Left kidney (tissue), 8 donors: ENCODE results near the gene KRT83. TPM values are rescaled to one million over a fixed set of nuclear protein-coding genes. Genes with fewer than 3 reads are reported as not detected.

Experiments
- DNase-seq: peaks from one replicate; pipeline ENCODE4 v3.0.0-alpha.2; 2013
- long read RNA-seq, 8 donors: transcript quantifications; one replicate each; lab custom pipeline, GENCODE V29; 2026
- polyA plus RNA-seq: library from polyadenylated mRNA; unstranded; fragments of 120-200 nt; gene quantifications from one replicate; pipeline ENCODE4 v1.2.1, GENCODE V29; 2013; ENCODE audit not compliant: insufficient read length

Gene KRT83
- polyA plus RNA-seq = not detected
- long read RNA-seq, donor 1 = 0 reads
- long read RNA-seq, donor 2 = 0 reads
- long read RNA-seq, donor 3 = 0 reads
- long read RNA-seq, donor 4 = 0 reads
- long read RNA-seq, donor 5 = 0 reads
- long read RNA-seq, donor 6 = 0 reads
- long read RNA-seq, donor 7 = 0 reads
- long read RNA-seq, donor 8 = 0 reads

DNA sequence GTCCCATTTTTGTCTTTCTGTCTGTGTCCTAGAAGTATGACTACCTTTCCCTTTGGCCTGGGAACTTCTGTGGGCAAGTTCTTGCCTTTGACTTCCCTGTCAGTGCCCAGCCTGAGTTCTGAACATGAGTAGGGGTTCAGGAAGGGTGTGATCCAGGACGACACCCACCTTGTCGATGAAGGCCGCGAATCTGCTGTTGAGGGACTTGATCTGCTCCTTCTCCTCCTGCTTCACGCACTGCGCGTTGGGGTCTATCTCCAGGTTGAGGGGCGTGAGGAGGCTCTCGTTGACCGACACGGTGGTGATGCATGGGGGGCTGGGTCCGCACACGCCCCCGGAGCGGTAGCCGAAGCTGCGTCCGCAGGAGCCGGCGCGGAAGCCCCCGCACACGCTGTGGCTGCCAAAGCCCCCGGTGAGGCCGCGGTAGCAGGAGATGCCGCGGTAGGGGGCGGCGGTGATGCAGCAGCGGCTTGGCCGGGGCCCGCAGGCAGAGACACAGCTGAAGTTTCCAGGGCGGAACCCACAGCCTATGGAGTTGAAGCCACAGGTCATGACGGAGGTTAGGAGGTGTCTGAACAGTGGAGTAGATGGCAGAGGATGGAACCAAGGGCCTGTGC lies at the start of gene KRT83:
Gene KRT83 (minus strand): TSS at position 615 of the 617 bp plus-strand sequence. CDS start 63 bp downstream, at position 552.
- DNase-seq = no peak

DNA sequence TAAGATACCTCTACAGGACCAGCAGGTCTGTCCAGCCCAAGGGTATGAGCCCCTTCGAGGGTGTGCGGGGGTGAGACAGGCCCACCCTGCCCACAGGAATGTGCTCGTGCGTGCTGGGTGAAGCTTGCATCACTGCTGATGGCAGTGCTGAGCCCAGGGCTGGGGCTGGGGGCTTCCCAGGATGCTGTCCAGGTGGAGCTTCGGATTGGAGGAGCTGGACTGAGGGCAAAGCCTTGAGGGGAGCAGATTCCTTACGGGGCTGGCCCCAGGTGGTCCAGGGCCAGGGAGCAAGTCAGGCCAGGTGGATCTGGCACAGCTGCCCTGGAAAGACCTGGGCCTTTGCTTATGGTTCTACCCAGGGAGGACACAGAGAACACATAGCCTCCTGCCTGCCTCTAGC lies 48.6 kb upstream of the KRT83 start:
- no peak for DNase-seq

DNA sequence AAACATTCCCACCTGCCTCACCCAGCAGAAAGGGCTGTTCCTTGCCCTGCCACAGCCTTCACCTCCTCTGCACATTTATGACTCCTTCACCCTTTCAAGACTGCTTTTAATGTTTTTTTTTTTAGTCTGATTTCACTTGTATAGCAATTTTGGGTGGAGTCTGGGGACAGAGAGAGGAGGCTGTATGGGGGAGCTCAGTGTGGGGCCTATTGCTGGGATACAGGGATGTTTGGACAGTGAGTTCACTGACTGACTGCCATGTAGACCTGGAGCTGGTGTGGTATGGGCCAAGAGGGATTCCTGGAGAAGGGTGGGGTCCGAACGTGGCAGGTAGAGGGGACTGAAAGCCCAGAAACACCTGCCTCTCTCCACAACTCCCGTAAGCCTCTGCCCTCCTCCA lies 48.0 kb upstream of the KRT83 start:
- no peak for DNase-seq

DNA sequence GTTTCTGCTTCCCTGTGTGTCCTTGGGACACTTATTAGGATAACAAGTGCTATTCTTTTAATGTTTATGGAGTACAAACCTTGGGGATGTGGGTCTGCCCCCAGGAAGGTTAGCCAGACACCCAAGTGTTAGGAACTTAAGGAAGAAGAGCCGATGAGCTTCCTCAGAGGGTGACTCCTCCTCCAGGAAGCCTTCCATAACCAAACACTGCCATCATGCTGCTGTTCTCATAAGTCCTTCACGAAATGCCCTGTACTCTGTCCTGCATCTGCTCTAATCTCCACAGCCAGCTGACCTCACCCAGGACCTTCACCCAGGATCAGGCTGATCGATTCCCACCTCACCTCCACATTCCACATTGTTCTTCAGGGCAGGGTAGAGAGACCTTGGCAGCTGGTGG lies 47.3 kb upstream of the KRT83 start:
- no peak for DNase-seq

DNA sequence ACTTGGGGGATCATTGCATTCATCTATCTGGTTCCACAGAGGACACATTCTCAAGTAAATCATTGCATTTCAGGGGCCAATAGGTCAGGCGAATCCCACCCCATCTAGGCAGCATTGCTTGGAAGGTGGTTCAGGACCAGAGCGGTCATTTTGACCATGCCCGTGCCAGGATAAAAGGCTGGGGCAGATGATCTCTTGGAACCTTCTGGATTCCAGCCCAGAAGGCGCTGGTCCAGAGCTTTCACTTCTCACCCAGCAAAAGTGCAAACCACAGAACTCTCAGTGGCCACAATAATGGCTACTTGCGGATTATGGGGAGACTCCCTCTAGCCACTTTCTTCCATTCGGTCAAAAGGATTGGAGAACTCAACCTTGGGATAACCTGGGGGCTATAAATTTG lies 46.7 kb upstream of the KRT83 start:
- no peak for DNase-seq

DNA sequence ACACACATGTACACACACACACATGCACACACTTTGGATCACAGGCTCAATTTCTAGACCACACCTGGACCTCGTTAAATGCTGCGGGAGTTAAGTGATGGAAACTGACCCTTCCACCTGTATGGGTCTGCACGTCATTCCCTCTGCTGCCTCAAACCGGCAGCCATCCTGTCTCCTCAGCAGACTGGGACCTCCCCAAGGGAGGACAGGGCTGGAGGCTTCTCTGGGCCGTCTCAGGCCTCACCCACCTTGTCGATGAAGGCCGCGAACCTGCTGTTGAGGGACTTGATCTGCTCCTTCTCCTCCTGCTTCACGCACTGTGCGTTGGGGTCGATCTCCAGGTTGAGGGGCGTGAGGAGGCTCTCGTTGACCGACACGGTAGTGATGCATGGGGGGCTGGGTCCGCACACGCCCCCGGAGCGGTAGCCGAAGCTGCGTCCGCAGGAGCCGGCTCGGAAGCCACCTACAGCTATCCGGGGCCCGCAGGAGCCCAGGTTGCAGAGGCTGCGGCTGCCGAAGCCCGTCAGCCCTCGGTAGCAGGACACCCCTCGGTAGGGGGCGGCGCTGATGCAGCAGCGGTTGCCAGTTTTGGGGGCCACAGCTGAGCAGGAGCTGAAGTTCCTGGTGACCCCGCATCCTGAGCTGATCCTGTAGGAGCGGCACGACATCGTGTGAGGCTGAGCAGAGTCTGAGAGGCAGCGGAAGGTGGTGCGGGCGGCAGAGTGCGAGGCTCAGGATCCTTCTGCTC lies 45.7 kb upstream of the KRT83 start, which contains the start of gene KRT85:
Gene KRT85 (minus strand): TSS at position 744 of the 748 bp plus-strand sequence. CDS start 76 bp downstream, at position 668.
- DNase-seq = no peak

DNA sequence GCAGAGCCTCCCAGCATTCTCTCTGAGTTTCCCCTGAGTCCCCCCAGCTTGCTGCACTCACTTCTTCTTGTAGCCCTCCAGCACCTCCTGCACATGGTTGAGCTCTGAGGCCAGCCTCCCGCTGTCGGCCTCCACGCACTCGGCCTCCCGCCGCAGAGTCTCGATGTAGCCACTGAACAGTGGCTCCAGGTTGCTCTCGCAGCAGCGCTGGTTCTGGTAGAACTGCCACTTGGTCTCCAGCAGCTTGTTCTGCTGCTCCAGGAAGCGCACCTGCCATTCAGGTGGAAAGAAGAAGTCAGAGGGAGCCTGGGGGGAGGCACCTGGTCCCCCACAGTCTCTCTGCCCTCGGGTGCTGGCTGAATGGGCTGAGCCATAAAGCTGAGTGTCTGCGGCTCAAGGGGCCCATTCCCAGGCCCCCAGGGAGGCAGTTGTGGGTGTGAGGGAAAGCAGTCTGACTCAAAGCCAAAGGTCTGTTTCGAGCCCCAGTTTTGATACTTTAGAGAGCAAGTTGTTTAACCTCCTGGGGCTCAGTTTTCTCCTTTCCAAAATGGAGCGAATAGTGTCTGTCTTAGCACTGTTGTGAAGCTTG lies 43.8 kb upstream of the KRT83 start:
- DNase-seq = no peak

DNA sequence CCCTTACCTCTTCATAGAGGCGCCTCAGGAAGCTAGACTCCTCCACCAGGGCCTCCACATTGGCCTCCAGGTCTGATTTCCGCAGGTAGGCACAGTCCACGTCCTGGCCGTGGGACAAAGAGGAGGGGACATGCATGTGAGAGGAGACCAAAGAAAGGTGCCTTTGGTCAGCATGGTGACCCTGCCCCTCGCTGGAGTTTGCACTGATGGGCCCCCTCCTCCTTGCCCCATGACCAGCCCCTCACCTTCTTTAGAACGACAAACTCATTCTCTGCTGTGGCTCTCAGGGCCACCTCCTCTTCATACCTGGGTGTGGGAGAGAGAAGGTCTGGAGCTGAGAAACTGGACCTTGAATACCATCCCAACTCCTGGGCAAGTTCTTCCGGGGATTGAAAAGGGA lies 42.9 kb upstream of the KRT83 start:
- DNase-seq = no peak

DNA sequence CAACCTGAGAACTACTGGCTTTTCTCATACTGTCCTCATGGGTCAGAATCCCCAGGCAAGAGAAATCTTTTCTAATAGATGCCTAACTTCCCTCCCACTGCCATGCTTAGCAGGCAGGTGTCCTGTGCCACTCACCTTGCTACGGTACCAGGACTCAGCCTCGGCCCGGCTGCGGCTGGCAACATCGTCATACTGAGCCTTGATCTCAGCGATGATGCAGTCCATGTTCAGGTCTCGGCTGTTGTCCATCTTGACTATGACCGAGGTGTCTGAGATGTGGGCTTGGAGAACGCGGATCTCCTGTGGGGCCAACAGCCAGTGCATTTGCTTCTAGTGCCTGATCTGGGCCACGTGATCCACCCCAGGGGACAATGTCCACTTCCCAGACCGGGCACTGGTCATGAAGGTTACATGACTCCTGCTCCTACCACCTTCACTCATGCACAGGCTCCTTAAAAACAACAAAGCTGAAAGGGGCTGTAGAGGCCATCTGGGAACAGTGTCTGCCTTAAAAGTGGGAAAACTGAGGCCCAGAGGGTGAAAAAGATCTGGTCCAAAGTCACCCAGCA lies 42.0 kb upstream of the KRT83 start:
- DNase-seq = no peak

DNA sequence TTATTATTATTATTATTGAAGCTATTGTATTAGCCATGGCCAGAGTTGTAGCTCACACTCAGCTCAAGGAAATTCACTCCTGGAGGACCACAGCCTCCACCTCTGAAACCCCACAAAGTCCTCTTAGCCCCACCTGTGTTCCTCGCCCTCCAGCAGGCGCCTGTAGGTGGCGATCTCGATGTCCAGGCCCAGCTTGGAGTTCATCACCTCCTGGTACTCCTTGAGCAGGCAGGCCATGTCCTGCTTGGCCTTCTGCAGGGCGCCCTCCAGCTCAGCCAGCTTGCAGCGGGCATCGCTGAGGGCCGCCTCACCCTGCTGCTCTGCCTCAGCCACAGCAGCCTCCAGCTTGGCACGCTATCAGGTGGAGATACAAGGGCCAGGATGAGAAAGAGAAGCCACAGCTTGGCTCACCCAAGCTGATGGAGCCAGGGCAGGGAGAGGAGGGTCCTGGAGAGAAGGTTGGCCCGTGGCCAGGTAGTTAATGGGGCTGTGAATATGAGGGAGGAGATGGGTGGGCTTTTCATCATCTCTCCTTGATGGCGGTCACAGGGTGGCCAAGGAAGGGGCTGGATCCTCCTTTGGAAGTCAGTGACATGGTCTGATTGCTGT lies 41.0 kb upstream of the KRT83 start:
- no peak for DNase-seq

DNA sequence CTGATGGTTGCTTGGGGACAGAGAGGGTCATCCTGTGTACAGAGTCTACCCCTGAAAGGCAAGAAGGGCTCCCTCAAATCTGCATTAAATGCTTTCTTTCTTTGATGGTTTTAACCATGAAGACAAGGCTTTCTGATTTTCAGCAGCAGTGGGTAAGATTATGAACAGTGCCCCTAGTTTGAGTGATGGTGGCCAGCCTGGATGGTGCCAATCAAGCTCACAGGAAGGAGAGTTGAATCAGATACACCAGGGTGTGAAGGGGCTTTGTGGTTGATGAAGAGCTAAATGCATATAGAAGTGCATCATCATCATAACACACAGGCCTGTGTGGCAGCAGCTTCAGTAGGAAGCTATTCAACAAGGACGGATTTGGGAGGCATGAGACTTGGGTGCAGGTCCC lies 40.4 kb upstream of the KRT83 start:
- no peak for DNase-seq

DNA sequence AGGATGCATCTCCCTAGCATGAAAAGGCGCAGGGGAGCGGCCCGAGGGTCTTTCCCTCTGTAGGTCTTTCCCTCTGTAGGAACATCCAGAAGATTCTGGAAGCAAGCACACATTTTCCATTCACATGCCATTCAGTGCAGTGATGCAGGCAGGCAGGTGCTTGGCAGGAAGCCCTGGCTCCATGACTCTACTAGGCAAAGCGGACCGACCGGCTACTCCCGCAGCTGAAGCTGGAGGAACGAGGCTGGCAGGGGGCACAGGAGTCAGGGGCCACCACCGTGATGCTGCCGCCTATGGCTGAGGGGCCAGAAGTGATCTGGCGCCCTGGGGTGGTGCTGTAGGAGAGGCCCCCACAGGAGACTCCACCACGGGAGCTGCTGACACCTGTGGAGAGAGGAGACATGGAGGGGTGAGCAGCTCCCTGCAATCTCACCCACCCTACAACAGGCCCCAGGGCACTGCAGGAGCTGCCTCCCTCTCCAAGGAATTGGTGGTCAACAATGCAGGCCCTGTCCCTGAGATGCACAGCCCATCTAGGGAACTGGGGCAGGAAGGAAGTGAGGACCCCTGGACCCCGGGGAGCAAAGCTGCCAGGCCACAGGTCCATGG lies 39.6 kb upstream of the KRT83 start:
- no peak for DNase-seq

DNA sequence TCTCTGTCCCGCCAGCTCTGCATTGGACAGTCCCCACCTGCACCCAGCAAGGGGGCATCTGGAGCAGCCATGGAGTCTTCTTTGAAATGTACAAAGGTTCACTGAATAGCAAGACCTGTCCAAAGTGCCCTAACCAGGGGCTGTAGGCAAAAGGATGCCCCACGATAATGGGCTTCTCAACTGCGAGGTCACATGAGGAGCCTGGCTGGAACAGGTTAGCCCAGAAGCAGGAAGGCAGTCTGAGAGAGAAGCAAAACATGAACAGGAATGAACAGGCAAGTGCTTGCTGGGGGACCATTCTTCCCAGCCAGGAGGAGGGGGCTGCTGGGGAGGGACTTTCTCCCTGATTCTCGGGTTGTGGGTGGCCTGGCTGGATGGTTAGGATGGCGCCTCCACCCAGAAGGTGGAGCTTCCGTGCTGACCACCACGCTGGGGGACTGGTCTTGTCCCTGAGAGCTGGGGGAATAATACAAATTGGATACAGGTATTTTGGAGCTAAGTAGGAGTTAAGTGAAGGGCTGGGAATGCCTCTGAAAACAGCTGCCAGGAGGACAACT lies 39.0 kb upstream of the KRT83 start:
- no peak for DNase-seq

DNA sequence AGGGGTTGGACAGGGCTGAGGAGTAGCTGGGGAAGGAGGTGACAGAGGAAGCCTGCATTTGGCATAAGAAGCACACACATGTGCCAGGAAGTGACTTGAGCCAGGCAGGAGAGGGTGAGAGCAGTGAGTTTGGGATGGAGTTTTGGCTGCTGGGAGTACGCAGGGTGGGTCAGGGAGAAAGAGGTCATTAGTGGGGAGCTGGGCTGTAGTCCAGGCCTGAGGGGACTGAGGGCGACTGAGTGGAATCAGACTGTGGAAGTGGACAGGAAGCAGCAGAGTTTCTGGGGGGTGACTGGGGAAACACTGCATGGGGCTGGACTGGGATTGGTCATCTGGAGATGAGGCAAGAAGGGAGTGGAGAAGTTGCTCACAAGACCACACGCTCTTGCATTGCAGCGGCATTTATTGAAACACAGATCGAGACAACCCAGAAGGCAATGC lies 38.4 kb upstream of the KRT83 start:
- DNase-seq = no peak

DNA sequence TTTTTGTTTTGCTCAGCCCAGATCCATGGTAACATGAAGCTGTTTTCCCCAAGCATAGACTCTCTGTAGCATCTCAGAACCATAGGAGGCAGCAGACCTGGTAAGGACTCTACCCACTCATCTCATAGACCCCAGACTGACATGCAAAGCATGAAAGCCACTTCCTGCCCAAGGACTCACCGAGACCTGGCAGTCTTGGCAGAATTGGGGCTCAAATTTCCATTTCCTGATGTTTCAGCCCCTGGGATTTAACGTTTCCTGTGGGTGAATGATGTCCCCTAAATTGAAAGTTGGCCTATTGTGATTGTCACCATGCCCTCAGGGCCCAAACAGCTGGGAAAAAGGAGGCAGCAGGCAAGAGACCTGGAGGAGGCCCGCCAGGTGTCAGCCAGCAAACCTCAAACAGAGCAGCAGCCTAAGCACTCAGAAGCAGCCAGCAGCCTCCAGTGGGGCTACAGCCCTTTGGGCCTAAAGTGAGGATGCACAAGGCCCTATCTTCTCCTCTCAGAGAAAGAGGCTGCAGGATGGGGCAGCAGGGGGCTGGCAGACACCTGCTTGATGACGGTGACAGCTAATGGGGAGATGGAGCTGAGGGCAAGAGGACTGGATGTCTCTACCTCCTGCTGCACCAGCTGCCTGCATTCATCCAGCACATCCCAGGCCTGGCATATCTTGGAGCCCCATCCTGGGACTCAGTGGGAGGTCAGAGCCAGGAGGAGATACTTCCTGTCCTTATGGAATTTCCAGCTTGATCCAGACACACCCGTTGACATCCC lies 37.6 kb upstream of the KRT83 start:
- DNase-seq = no peak

DNA sequence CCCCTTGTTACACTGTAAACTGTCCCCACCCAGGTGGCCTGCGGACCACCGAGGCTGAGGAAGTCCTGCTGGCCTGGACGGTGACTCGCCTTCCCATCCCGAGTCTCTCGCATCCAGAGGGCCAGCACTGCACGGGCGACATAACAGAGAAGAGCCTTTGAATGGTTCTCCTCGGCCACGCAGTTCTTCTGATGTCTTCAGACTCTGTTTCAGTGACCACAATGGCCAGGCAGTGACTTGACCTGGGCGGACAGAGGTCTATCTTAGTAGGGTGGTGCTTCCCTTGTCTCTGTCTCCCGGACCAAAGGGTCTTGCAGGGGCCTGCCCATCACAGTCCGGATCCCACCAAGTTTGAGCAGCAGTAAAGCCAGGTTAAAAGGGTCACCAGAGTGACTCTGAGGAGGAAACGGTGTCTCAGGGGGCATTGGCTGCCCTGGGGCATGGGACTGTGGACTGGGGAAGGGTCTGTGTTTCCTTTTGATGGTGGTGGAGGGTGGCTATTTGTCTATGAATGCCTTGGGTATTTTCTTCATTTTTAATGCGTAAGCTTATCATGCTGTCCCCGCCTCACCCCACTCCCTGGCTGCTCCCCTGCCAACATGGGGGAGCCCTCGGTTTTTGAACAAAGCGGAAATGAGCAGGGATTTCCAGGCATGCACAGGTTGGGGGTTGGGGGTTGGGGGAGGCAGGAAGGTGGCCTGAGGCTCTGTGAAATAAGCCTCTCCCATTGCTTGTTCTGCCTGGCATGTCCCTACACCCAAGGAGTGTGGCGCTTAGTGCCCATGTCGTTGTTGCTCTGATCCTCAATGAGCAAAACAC lies 35.8 kb upstream of the KRT83 start:
- no peak for DNase-seq

DNA sequence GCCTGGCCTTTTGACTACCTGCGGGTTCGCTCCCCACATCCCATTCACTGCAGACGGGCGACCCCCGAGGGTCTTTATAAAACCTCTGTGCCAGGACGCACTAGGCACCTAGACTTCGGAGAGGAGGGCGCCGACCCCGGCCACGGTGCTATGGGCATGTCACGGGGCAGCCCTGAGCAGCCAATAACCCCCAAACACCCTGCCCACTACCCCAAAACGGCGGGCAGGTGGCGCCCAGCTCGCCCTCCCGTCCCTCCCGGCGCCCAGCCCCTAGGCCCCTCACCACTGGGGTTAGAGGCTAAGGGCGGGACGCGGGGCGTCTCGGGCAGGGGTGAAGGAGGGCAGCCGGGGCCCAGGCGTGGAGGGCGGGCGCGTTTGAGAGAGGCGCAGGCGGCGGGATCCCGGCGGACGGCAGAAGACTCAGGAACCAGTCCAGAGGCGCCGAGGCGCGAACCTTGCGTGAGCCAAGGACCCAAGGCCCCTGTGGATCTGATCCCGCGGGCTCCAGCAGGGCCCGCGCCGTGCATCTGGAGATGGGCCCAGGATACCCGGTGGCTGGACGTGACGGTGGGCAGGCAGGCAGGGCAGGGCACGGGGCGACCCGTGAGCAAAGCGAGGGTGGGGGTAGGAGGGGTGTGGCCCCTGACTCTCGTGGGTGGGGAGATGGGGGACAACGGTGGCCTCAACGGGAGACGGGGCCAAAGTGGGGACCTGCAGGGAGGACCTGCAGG lies 35.0 kb upstream of the KRT83 start:
- no peak for DNase-seq

DNA sequence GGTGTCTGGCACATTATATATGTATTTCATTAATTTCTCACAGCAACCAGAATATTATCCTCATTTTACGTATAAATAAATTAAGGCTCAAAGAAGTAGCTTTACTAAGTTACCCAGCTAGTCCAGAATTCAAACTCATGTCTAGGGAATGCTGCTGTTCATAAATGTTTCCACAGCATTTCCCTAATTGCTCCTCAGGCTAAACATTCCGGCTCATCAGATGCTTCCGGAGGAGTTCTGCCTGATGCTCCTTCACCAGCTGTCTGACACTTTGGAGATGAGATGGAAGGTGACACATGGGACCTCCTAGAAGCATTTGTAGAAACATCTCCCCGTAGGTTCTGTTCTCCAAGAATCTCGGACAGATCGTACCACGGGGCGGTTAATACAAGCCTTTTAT lies 34.0 kb upstream of the KRT83 start:
- no peak for DNase-seq

DNA sequence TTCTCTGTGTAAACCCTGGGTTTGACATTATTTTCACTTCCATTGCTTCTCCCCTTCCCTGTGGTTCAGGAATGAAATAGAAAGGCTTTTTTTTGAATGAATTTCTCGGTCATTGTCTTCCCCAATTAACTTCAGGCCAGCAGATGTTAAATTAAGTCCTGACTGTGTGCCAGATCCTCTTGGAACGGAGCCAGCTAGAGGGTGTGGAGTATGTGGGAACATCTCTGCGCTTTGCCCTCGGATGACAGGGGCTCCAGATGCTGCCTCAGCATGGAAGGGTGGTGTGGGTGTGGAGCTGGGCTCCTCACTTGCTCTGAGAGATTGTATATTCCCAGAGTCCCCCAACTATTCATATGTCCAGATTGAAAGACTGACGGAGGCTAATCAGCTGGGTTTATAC lies 33.0 kb upstream of the KRT83 start:
- no peak for DNase-seq
